Measurements from ENCODE around the gene ADCY9.

ADCY9 gene

DNA sequence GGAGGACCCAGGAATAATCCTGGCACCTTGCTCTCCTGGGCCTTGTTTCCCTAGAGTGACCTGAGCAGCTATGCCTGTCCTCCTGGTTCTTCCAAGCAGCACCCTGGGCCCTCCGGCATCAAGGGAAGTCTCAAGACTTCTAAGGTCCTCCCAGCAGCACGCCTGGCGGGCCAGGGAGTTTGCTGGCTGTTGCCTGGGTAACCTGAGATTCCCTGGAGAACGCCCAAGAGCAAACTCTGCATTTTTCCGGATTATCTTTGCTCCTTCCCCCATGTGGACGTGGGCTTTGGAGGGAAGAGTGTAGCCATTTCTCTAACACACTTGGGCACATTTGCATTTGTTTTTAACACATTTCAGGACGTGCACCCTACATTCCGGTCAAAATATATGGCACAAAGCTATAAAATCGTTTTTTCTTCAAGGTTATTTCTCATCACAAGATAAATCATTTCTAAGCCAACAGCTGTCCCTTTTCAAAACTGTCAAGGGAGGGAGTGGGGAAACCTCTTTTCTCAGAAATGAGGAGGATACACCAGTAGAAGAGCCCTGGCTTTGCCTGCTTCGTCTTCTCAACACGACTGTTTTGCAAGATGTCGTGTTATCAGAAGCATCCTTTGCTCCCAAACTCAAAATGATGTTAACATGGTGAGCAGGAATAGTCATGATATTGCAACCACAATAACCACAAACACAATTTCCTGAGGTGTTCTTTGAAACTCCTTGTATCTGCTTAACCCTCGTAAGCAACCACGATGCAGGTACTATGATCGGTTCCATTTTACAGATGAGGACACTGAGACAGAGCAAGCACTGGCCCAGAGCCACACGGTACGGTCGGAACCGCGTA, 116.5 kb downstream of the ADCY9 start:
- DNase-seq: no peak

DNA sequence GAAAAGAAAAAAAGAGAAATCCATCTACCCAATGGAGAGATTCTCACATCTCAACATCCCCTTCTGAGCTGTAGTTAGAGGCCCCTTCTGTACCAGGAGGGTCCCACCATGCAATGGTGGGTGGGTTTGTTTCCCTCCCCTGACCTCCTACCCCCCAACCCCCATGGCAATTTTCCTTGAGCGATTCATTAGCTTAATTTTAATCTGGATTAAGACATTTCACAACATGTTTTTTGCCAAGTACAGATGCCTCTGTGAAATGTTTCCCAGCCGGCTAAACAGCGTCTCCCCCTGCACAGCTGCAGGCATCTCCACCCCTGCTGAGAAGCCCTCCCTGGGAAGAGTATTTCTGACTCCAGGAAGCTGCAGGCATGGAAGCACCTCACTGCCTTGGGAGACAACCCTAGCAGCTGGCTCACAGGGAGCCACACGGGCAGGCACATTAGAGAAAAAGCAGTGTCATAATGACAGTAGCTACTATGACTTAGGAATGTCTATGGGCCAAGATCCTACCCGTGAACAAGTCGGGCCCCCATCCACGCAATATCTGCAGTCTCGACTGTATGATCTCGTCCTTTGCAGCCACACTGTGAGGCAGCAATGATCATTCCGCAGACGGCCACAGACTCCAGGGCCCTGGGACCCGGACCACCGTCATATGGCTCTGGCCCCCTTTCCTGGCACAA, 117.3 kb downstream of the ADCY9 start:
- no peak for DNase-seq

DNA sequence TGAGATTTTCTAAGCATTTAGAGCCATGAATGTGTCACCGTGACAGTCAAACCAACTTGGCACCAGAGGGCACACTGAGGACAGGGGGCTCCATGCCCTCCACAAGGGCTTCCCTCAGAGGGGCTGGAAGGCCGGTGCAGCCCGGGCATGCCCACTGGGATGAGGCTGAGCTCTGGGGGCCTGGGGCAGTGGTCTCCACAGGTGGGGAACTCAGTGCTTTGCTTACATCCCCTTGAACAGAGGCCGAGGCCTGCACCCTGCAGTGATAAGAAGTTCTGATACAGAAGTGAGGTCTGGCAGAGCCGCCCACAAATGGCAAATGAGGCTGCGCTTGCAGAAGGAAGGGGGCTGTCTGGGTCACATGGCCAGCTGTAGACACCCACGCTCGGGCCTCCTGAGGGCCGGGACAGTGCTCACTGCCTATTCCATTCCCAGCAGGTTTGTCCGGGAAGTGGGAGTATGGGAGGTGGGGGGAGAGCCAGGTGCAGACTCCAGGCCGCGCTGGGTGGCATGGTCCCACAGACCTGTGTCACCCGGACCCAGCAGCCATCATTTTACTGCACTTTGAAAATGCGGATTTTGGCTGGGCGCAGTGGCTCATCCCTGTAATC, 118.9 kb downstream of the ADCY9 start:
- no peak for DNase-seq

DNA sequence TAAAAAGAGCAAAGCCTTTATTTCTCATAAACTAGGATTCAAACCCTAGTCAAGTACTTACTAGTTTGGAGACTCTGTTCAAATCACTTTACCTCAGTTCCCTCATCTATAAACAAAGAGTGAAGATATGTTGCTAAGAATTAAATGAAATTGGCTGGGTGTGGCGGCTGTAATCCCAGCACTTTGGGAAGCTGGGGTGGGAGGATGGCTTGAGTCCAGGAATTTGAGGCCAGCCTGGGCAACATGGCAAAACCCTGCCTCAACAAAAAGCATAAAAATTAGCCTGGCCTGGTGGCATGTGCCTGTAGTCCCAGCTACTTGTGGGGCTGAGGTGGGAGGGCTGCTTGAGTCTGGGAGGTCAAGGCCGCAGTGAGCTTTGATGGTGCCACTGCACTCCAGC, 121.2 kb downstream of the ADCY9 start:
- DNase-seq: no peak

DNA sequence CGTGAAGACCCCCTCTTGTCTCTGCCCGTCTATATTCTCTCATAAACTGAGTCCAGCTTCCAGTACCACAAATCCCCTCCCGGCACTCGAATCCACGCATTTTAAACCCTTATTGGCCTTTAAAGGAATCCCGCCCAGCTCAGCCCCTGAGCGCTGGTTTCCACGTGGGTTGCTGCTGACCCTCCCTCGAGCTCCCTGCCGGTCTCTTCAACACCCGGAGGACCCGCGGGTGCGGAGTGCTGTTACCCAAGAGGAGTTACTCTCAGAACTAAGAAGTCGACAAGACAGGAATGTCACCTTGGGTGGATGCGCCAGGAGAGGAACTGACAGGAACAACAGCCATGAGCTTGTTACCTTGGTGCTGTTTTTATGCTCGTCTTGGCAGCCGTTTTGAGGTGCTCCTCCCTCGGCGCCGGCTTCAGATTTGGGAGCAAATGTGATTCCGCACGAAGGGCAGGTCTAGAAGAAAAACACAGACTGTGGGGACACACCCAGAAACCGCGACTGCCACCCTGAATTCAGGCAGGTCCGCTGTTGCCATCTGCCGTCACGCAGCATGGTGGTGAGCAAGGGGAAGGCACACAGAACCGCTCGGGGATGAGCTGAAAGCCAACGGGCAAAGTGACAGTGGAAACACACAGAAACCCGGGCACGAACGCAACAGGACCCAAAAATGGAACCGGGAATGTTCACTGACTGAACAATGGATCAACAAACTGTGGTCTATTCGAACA, 123.0 kb downstream of the ADCY9 start:
- no peak for DNase-seq

DNA sequence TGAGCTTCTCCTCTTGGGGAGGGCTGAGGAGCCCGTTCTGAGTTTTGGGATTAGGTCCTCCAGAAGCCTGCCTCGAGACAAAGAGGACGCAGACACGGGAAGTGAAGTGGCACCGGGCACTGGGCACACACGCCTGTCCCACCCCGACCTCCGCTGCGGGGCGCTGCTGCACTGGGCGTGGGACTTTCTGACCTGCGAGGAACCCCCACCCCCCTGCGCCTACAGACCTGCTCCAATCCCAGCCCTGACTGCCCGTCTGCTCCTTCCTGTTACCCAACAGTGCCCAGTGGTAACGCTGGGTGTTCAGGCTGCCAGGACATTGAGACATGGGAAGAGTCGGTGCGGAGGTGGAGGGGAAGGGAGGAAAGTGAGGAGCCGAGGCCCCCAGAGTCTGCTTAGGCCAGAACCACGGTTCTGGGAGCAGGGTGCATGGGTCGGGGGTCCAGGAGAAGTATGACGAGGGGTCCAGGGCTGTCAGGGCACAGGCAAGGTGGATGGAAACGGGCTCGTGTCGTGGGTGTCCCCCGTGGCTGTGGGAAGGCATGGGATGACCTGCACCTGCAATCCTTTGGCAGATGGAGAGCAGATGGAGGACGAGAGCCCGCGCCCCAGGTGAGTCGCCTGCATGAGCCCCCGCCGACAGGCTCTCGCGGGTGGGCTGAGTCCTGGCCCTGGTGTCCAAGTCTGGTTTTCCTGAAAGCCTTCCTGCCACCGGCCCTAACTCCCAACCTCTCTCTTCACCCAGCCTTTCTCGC, 123.8 kb downstream of the ADCY9 start:
- no peak for DNase-seq

DNA sequence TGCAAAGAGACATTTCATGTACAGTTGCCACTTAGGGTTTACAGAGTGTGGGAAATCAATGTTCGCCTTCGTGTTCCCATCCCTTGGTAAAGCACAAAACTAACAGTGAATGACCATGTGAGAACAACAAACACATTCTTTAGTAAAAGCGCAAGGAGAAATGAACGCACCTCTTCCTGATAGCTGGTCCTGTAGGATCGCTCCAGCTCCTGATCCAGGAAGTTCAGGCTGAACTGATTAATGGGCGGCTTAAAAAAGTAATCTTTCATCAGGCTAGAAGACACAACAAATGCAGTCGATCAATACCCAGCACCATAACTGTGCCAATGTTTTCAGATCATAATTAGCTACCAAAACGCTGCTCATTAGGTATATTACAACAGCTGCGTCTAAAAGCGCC, 127.4 kb downstream of the ADCY9 start:
- DNase-seq: no peak

DNA sequence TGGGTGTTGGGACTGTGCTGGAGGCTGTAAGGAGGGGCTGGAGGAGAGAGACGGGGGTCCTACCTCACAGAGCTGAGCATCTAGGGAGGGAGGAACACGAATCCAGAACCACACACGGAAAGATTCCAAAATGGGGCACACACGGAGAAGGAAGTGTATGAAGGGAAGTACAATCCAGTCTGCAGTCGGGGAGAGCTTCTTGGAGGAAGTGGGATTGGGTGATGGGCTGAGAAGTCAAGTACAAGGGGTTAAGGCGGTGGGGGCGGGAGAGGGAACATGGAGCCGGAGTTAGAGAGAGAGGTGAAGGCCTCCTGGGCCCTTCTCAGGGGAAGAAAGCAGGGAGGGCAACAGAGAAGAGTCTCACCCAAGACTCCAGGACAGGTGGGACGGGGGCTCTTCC, 128.2 kb downstream of the ADCY9 start:
- DNase-seq: no peak

DNA sequence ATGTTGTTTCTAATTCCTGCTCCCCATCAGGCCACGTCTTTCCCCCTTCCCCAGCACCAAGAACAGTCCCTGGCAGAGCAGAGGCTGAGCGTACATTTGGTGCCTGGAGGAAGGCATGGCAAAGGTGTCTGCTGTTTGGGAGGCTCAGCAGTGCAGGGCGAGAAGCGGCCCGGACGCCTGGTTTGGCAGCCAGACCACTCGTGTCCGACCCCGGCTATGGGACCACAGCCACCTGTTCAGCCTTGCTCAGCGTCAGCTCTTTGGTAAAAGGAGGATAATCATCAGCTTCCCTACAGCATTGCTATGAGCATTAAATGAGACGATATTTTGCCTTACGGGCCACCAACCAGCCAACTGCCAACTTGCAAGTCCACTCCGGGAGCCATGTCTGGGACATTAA, 129.0 kb downstream of the ADCY9 start:
- no peak for DNase-seq

DNA sequence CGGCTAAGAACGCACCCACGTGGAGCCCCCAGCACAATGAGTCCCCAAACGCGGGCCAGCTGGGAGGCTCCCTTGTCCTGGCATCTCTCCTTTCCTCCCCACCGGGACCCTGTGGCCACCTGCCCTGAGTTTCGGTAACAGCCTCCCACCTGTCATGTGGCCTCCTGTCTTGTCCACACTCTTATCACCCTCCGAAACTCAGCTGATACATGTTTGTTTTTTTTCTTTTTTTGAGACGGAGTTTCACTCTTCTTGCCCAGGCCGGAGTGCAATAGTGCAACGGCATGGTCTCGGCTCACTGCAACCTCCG, 130.1 kb downstream of the ADCY9 start:
- DNase-seq: no peak

DNA sequence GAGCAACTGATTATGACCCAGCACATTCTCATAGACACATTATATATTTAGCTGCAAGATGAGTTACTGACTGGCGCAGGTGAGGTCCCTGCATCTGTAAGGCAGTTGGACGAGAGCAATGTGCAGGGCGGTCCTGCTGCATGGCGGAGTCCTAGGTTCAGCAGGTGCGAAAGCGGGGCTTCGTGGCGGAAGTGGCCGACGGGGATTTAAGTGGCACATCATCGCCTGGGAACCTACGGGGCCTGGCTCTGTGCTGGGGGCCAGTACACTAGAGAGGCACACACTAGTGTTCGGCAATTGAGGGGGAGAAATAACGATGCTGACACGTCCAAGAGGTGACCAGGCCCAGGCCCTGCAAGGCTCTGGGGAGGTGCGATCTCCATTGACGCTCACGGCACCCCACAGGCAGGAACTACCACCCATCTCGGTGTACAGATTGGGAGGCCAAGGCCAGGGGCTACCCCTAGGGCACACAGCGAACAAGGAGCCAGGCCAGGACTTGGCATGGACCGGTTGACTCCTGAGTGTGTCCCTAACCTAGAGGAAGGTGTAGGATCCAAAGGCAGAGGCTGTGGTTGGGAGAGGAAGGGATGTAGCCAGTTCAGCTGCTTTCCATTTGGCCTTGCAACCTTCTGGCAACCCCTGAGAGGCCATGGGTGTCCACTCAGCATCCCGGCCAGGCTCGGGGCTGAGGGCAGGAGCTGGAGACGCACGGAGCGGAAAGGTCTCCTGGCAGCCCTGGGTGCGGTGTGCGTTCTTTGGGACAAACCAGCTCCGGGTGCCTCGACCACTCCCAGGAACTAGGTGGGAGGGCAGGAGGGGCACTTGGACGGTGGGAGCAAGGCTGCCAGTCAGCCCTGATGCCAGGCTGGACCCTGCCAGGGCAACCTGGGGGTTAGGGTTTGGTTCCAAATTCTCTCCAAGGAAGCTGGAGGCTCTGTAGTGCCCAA, 131.9 kb downstream of the ADCY9 start:
- DNase-seq: no peak

DNA sequence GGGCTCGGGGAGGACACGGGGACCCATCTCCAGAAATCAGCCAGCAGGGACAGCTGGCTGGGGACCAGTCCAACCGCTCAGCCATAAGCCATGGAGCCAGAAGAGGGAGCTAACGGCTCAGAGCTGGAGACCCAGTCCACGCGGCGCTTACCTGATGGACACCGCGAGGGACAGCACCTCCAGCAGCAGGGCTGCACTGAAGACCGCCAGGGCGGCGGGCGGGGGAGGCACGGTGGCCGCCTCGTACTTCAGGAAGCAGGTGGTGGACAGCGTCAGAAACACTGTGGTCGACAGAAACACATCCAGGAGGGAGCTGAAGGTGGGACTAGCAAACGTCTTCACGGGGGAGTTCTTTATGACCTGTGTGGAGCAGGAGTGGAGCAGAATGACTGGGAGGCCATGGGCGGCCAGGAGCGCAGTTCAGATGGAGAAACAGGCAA, 133.1 kb downstream of the ADCY9 start:
- DNase-seq: no peak

DNA sequence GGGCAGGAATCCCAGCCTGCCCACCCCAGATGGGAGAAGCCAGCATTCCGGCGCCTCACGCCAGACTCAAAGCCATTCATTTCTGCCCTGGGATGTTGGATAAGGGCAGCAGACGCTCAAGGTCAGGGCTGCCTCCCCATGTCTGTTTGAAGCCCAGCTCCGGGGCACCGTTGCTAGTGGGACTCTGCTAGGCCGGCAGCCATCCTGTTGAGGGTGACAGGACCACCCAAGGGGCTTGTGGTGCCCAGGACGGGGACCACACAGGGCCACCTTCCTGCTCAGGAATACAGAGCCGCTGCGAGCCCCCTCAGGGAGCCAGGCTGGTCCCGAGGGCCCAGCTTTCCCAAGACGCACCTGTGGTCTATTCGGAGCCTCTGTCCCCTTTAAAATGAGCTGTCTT, 134.0 kb downstream of the ADCY9 start:
- no peak for DNase-seq

DNA sequence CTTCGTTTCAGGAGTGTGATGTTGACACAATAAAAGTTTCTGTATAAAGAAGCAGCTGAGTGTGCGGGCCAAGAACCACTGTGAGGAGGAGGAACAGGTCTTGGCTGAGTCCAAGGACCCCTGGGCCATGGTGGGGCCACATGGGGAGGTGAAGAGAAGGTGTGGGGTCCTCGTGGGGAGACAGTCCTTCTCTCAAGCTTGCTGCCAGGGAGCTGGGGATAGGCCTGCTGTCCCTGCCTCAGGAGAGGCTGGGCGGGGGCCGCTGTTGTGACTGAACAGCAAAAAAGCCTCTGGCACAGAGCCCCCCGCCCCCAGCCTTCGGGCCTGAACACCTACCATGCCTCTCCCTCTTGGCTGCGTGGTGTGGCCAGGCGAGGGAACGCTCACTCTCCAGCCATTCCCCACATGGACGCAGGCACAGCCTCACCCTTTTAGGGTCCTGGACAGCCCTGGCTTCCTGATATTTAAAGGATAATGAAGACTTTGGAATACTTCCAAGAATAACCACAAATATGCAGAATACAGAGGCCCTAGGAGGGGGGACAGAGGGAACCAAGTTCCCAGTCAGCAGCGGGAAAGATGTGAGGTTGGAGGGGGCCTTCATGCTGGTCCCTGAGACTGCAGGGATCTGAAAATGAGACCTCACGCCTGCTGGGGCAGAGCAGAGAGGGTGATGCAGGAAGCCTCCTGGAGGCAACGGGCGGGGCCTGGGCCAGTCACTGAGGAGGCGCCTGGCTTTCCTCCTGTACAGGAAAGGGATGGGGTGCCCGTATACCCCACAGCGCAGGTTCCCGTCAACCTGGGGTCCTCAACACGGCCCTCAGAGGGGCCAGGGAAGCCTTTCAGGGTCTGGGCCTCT, 135.8 kb downstream of the ADCY9 start:
- no peak for DNase-seq

DNA sequence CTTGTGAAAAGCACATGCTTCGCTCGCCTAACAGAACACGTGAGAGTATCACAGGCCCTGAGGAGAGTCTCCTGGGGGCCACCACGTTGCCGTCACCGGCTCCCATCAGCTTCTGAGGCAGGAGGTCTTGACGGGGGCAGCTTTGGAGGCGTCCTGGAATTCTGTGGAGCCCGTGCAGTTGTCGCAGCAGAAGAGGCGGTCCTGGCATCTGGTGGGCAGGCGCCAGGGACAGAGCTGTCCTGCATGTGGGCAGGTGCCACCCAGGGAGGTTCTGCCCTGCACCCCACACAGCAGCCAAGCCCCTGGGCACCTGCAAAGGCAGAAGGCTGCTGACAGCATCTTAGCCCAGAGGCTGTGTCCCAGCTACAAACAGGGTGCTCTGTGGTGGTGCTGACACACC, 136.7 kb downstream of the ADCY9 start:
- no peak for DNase-seq

DNA sequence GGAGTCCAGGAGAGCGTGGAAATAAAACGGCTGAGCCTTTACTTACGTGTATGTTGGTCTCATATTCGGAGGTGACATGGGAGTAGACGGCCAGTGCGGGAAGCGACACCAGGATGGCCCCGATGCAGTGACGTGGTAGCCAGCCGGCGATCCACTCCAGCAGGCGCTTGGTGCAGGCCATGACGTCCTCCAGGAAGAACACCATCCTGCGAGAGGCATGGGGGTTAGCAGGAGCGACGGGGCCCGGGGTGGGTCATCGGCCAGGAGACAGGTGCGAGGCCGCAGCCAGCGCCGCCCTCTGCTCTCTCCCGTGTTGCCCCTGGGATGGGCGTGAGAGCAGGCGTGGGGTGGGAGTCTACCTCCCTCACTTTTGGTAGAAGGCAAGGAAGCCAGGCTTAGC, 137.2 kb downstream of the ADCY9 start:
- DNase-seq: no peak

DNA sequence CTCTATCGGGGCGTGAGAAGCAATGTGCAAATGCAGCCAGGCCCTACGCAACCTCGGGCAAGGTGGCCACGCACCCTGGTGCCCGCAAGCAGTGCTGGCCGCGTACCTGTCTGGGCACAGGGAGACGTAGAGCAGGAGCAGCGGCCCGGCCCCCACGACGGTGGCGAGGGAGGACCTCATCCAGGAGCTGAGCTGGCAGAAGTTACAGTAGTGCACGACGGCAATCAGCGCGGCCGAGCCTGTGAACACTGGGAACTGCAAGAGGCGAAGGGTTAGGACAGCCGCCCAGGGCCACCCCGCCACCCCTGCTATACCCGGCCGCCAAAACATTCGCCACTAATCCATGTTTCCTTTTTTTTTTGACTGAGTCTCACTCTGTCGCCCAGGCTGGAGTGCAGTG, 138.9 kb downstream of the ADCY9 start:
- DNase-seq: no peak

DNA sequence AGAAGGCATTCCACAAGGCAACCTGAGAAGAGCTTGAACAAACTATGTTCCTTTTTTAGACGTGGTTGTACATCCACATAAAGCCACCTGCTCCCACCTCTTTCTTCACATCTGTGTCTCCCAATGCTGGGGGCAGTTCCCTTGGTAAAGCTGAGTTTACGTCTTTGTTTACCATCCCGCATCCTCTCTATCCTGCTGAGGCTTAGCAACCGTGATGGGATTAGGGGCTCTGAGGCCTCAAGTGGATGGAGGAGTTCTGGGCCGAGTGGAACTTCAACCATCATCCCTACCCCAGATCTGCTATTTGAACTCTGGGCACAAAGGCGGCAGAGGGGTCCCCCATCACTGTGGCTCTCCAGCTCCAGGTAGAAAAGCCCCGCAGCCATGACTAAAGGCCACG, 141.5 kb downstream of the ADCY9 start:
- DNase-seq: no peak

DNA sequence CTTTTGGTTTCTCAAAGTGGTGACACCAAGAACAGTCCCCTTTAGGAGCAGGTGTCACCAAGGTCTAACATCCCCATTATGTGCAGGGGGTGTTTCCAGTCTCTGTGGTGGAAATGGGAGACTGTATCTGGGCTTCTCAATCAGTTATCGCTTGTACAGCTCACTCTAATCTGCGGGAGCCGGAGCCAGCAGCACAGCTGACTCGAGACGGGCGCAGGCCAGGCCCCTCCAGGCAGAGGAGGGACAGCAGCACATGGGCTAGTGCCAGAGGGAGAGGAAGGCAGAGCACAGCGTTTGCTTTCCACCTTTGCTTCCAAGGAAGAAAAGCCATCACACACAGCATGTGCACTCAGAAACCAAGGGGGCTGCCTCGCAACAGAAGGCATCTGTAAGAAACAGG, 144.5 kb downstream of the ADCY9 start:
- DNase-seq: no peak

DNA sequence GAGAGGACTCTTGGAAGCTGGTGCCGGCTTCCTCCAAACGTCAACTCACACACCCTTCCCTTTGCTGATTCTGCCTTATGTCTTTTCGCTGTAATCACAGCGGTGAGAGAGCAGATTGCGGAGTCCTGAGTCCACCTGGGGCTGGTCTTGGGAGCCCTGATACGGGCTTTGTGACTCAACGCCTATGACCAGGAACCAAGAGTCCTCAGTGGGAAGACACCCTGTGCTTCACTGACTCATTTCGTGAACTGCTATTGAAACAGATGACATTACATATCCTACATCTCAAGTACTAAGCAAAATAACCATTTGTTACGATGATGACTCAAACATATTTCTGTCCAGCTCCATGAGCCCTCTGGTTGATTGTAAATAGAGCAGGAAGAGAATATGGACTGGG, 145.0 kb downstream of the ADCY9 start:
- no peak for DNase-seq

DNA sequence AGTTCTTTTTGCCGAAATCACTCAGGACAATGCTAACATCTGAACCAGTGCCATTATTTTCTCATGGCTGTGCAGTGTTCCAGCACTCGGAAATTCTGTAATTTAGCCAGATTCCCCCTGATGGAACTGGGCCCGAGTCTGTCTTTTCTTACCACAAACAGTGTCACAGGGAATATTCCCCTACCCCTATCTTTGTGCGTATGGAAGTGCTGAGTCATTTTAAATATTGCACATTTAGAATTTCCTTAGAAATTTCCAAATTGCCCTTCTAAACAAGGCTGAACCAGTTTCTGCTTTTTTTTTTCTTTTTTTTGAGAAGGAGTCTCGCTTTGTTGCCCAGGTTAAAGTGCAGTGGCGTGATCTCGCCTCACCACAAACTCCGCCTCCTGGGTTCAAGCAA, 147.7 kb downstream of the ADCY9 start:
- DNase-seq: no peak
